NCI-H2171 treated with DMSO at 0.1 percent for 48 hours (cell line): ENCODE data around the gene SRD5A3.

Source experiments
- DNase-seq: peaks from one replicate; lab custom pipeline; 2025; lab: John Stamatoyannopoulos, UW

SRD5A3 gene

DNA sequence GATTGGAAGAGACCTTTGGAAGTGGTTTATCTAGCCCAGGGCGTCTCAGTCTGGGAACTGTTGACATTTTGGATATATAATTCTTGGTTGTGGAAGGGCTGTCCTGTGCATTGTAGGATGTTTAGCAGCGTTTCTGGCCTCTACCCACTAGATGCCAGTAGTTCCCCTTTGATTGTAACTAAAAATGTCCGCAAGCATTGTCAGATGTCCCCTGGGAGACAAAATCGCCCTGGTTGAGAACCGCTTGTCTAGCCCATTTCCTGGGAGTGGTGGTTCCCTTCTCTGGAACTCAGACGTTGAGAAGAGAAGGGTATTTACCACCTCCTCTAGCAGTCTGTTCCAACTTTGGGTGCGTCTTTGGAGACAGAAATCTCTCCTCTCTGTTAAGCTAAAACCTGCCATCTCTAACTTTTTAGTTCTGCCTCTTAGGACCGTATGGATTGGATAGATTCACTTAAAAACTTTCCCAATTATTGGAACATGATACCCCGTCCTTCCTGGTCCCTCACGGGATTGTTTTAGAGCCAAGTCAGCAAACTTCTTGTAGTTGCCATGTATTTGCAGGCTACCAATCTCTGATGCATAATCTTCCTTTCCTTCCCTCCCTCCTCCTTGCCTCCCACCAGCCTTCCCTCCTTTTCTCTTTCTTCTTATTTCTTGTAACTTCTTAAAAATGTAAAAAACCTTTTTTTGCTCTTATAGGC lies 63.6 kb downstream of the SRD5A3 start:
- no peak for DNase-seq

DNA sequence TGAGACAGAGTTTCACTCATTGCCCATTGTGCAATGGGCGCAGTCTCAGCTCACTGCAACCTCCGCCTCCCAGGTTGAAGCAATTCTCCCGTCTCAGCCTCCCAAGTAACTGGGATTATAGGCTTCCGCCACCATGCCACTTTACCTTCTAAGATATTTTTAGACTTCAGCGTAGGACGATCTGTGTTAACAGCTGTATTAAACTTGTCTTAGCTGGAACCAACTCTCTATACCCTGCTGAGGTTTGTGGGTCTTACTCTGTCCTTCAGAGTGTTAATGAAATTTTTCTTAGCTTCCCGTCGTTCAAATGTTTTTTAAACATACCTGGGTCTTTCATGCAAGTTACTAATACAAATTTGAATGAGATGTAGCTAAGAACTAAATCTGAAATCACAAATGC lies 64.4 kb downstream of the SRD5A3 start:
- no peak for DNase-seq

DNA sequence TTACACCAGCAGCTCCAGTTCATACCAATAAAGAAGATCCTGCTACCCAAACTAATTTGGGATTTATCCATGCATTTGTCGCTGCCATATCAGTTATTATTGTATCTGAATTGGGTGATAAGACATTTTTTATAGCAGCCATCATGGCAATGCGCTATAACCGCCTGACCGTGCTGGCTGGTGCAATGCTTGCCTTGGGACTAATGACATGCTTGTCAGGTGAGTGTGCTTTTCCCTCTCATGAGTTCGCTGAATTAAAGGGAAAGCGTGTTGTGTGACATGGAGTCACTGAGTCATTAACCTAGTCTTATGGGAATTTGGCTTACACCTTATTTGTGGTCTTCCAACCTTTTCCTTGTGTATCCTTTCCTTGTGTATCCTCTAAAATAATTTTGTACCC lies 65.6 kb downstream of the SRD5A3 start:
- DNase-seq: no peak

DNA sequence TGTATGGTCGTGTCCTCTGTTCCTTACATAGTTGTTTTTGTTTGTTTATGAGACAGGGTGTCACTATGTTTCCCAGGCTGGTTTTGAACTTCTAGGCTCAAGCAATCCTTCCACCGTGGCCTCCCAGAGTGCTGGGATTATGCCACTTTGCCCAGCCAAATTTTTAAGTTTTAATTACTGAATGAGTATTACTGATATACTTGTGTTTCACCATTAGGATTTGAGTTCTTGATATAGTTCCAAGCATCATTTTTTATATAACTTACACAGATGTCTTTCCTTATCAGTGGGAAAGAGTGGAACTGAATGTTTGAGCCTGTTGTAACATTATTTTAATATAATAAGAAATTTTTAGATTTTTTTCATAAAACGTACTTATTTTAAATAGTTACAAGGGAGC lies 70.1 kb downstream of the SRD5A3 start:
- no peak for DNase-seq
